Cerebellar cortex (tissue), 1 donor: ENCODE measurements around the gene SPOP.

Source experiments
- DNase-seq: peaks from one replicate; pipeline ENCODE4 v3.0.0-alpha.2; 2015; ENCODE audit warnings: low spot score

The SPOP gene

GRCh38 chr17:49583889-49584288, 94.0 kb downstream of the SPOP start:
- DNase-seq = peak; percentile 56

- no peak for DNase-seq
Observed at GRCh38 chr17:49583226-49583625, 94.7 kb downstream of the SPOP start.

- DNase-seq = no peak
Observed at GRCh38 chr17:49582789-49583188, 95.1 kb downstream of the SPOP start.

GRCh38 chr17:49582055-49582722, 95.7 kb downstream of the SPOP start:
- DNase-seq = no peak

GRCh38 chr17:49581648-49581998, 96.3 kb downstream of the SPOP start:
- DNase-seq = no peak

- DNase-seq = no peak
Observed at GRCh38 chr17:49580981-49581647, 96.8 kb downstream of the SPOP start.

- DNase-seq = peak; percentile 57
Observed at GRCh38 chr17:49580055-49580721, 97.7 kb downstream of the SPOP start.

GRCh38 chr17:49579522-49579921, 98.4 kb downstream of the SPOP start:
- DNase-seq = peak; percentile 36

GRCh38 chr17:49578952-49579500, 98.9 kb downstream of the SPOP start:
- no peak for DNase-seq

- no peak for DNase-seq
Observed at GRCh38 chr17:49578414-49578813, 99.5 kb downstream of the SPOP start.

- DNase-seq = no peak
Observed at GRCh38 chr17:49577963-49578362, 99.9 kb downstream of the SPOP start.

- DNase-seq = no peak
Observed at GRCh38 chr17:49577650-49577934, 100.3 kb downstream of the SPOP start.

GRCh38 chr17:49576917-49577649, 100.8 kb downstream of the SPOP start:
- DNase-seq = no peak

- DNase-seq = peak; percentile 77
Observed at GRCh38 chr17:49576088-49576916, 101.6 kb downstream of the SPOP start.

- peak; percentile 73 for DNase-seq
Observed at GRCh38 chr17:49575679-49576087, 102.2 kb downstream of the SPOP start, which contains the start of gene NXPH3. NXPH3 (plus strand) TSS chr17:49575871; CDS start chr17:49576220, 349 bp downstream.

- DNase-seq = peak; percentile 33
Observed at GRCh38 chr17:49574945-49575678, 102.8 kb downstream of the SPOP start.

GRCh38 chr17:49574323-49574781, 103.5 kb downstream of the SPOP start:
- peak; percentile 75 for DNase-seq

GRCh38 chr17:49573510-49574322, 104.2 kb downstream of the SPOP start:
- no peak for DNase-seq

GRCh38 chr17:49572806-49573420, 105.0 kb downstream of the SPOP start:
- DNase-seq = no peak
